Measurements from ENCODE around the gene GFI1B. TPM values are rescaled to one million over a fixed set of nuclear protein-coding genes. Genes with fewer than 3 reads are reported as not detected.

GFI1B gene
- total and polyA plus RNA-seq, 10 of the 15 experiments (the other 5 are each of a cell fraction or from before 2014, with no cell fraction given) = 0.04 to 0.11 (median 0.05) TPM; not detected in 7

GRCh38 chr9:133002147-133003070 lies 23.9 kb downstream of the GFI1B start (continued):
- no peak for TF ChIP-seq IRF4 (IDR thresholded peaks at IDR 0.05; ENCODE audit: low read depth, low read length)
- TF ChIP-seq RAD21 (IDR thresholded peaks at IDR 0.05; ENCODE audit: insufficient read depth, low read depth, low read length) = no peak
- TF ChIP-seq MEF2A (IDR thresholded peaks at IDR 0.05; ENCODE audit: insufficient read depth, low read depth, low read length) = no peak
- TF ChIP-seq MTA3 (IDR thresholded peaks at IDR 0.05; ENCODE audit: borderline replicate concordance, low read length) = no peak
- TF ChIP-seq BMI1 (IDR thresholded peaks at IDR 0.05; ENCODE audit: borderline replicate concordance) = no peak

DNA sequence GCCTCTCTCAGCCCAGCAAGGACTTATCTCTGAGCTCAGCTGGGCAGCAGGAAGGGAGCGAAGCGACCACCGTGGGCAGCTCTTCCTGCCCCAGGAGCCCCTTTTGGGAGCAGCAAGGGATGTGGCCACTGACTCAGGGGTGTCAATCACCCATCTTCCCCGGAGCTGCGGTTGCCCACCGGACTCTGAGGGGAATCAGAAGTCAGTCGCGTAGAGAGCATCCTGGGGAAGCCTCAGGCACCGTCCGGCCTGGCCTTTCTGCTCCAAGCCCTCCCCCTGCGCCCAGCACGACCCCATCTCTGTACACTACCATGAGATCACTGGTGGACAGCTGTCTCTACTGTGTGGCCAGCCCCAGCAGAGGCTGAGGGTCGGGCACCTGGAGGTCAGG lies 24.6 kb downstream of the GFI1B start:
- Histone ChIP-seq H3K4me3 (no peak overlapping the region), H3K36me3 (ENCODE audit: control insufficient read depth in 2 of 2, insufficient read depth in 2 of 2, low read length in 1 of 2) (no peaks in the 10 kb centered on the region), H3K27me3 (replicated peaks in 1 of 2; ENCODE audit: control insufficient read depth in 2 of 2, insufficient read depth in 2 of 2, low read length in 1 of 2) (peaks cover 3% of the 10 kb centered on the region in 2 experiments; a peak in 3 of 4 replicates), H2AFZ (ENCODE audit: control insufficient read depth, low read depth, low read length) (no peak overlapping the region), H3K9me3 (replicated peaks; ENCODE audit: control insufficient read depth, insufficient read depth, low read length) (no peaks in the 10 kb centered on the region; the same call in 2 of the 3 replicates), H4K20me1 (ENCODE audit: control insufficient read depth, insufficient read depth) (no peaks in the 10 kb centered on the region), H3K9ac (ENCODE audit: control insufficient read depth, insufficient read depth, low read length) (no peak overlapping the region), H3K4me1 (ENCODE audit: control insufficient read depth, insufficient read depth, low read length) (no peaks in the 10 kb centered on the region), H3K4me2 (ENCODE audit: control insufficient read depth, insufficient read depth) (no peak overlapping the region), H3K27ac (ENCODE audit: control insufficient read depth, insufficient read depth) (no peak overlapping the region), H3K79me2 (ENCODE audit: control insufficient read depth, insufficient read depth, low read length) (no peaks in the 10 kb centered on the region)
- ChIA-PET CTCF (interaction anchor here (1.1 kb wide), 1 partner anchor 19 kb away, joined by 3 read pairs; no protein-coding TSS in a partner anchor), POLR2A (no interaction called here), SMC1A (ENCODE audit: uncharacterized antibody, unreplicated experiment) (no interaction called here), RAD21 (ENCODE audit: unreplicated experiment) (interaction anchor here (1.1 kb wide), 1 partner anchor 19 kb away, joined by 3 read pairs; no protein-coding TSS in a partner anchor)
- DNase-seq (ENCODE audit: low read depth, low spot score) (no peak), FAIRE-seq (no peak), ATAC-seq (no peak)
- no TSS peak for BruUV-seq (replicated peaks)
- TF ChIP-seq BRCA1 (IDR thresholded peaks at IDR 0.05; ENCODE audit: low read depth, low read length) = no peak
- TF ChIP-seq GABPA (IDR thresholded peaks at IDR 0.05; ENCODE audit: low read depth) = no peak
- TF ChIP-seq YBX1 (IDR thresholded peaks at IDR 0.05) = no peak
- no peak for TF ChIP-seq STAT3 (IDR thresholded peaks at IDR 0.05; ENCODE audit: low read depth, low read length)
- no peak for TF ChIP-seq MYB (IDR thresholded peaks at IDR 0.05; ENCODE audit: borderline replicate concordance, low read depth, low read length)
- TF ChIP-seq CEBPZ (IDR thresholded peaks at IDR 0.05; ENCODE audit: low read depth, low read length) = no peak
- TF ChIP-seq, protein P1, sequence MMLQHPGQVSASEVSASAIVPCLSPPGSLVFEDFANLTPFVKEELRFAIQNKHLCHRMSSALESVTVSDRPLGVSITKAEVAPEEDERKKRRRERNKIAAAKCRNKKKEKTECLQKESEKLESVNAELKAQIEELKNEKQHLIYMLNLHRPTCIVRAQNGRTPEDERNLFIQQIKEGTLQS (IDR thresholded peaks at IDR 0.05; ENCODE audit: borderline replicate concordance, extremely low read depth, low read depth, low read length) = no peak
- no peak for TF ChIP-seq TAF1 (IDR thresholded peaks at IDR 0.05; ENCODE audit: borderline replicate concordance, low read depth, low read length)
- no peak for TF ChIP-seq PRDM15 (CRISPR knock-in tag; IDR thresholded peaks at IDR 0.05)
- no peak for TF ChIP-seq SMAD1 (IDR thresholded peaks at IDR 0.05; ENCODE audit: low read depth, partially characterized antibody)
- intact Hi-C loops (cut with micrococcal nuclease; ENCODE audit: unreplicated experiment) (no loop called here), in situ Hi-C loops (cut with MboI) (no loop called here)
- 16% methylated on average over 13 of the region's 13 CpGs for WGBS (ENCODE audit: insufficient coverage, insufficient replicate concordance, low lambda C conversion rate, missing lambda C conversion rate)

Measured in GM12878 (cell line).